Mesothelial cell of epicardium (in vitro differentiated cells): Measurements from ENCODE around the gene ADAMTSL1. TPM values are rescaled to one million over a fixed set of nuclear protein-coding genes. Genes with fewer than 3 reads are reported as not detected.

ENCODE experiments used
- DNase-seq, 2 experiments: peaks; one replicate each; pipeline ENCODE4 v3.0.0; 2021; ENCODE audit warnings: low spot score in 2 of 2; ENCODE audit not compliant: unreplicated experiment in 2 of 2
- H3K27ac Mint-ChIP-seq: 2 replicates; pipeline ENCODE4 v1.8.0; 2021; ENCODE audit warnings: mixed read lengths
- H3K27me3 Mint-ChIP-seq: 2 replicates; pipeline ENCODE4 v1.8.0; 2021; ENCODE audit warnings: low read depth, mixed read lengths
- H3K36me3 Mint-ChIP-seq: 2 replicates; pipeline ENCODE4 v1.8.0; 2021; ENCODE audit warnings: mixed read lengths
- H3K4me1 Mint-ChIP-seq: 2 replicates; pipeline ENCODE4 v1.8.0; 2021; ENCODE audit warnings: mixed read lengths
- H3K4me3 Mint-ChIP-seq: 2 replicates; pipeline ENCODE4 v1.8.0; 2021; ENCODE audit warnings: mild to moderate bottlenecking, moderate library complexity, mixed read lengths
- H3K9me3 Mint-ChIP-seq: 2 replicates; pipeline ENCODE4 v1.8.0; 2021; ENCODE audit warnings: mixed read lengths
- CTCF ChIP-seq: fragments of 200-600 bp; sonication (generic); IDR thresholded peaks from one replicate; pipeline ENCODE4 v1.5.0; 2021; ENCODE audit warnings: antibody characterized with exemption; ENCODE audit not compliant: unreplicated experiment
- total RNA-seq: library from RNA; stranded (reverse); gene quantifications from 3 replicates; pipeline ENCODE4 v1.2.1, GENCODE V29; 2021

The ADAMTSL1 gene
- total RNA-seq, 1 donor from 2014 or later, result 48.0 TPM

GRCh38 chr9:18457510-18457909 is 16.4 kb upstream of the ADAMTSL1 start:
- Mint-ChIP-seq H3K27ac (no peak overlapping the region), H3K27me3 (no peaks in the 10 kb centered on the region), H3K4me3 (no peak overlapping the region), H3K36me3 (no peaks in the 10 kb centered on the region), H3K4me1 (peaks cover 6% of the 10 kb centered on the region), H3K9me3 (no peaks in the 10 kb centered on the region)
- no peak for TF ChIP-seq CTCF
- no peak for DNase-seq

- no peak for DNase-seq
- Mint-ChIP-seq H3K27me3 (no peaks in the 10 kb centered on the region), H3K4me3 (no peak overlapping the region), H3K9me3 (no peaks in the 10 kb centered on the region), H3K4me1 (peaks cover 6% of the 10 kb centered on the region), H3K27ac (no peak overlapping the region), H3K36me3 (no peaks in the 10 kb centered on the region)
- TF ChIP-seq CTCF, result no peak
Measured at GRCh38 chr9:18459962-18460584, 13.9 kb upstream of the ADAMTSL1 start.

GRCh38 chr9:18461496-18461895 is 12.5 kb upstream of the ADAMTSL1 start:
- Mint-ChIP-seq H3K9me3 (no peaks in the 10 kb centered on the region), H3K27me3 (no peaks in the 10 kb centered on the region), H3K36me3 (no peaks in the 10 kb centered on the region), H3K4me1 (peaks cover 12% of the 10 kb centered on the region), H3K27ac (no peak overlapping the region), H3K4me3 (no peak overlapping the region)
- no peak for TF ChIP-seq CTCF
- no peak for DNase-seq

- H3K9me3 Mint-ChIP-seq, result peaks cover 2% of the 10 kb centered on the region
- H3K36me3 Mint-ChIP-seq, result no peaks in the 10 kb centered on the region
- peaks cover 11% of the 10 kb centered on the region for H3K4me1 Mint-ChIP-seq
- no peak overlapping the region for H3K4me3 Mint-ChIP-seq
- H3K27me3 Mint-ChIP-seq, result no peaks in the 10 kb centered on the region
- DNase-seq, result no peak
- no peak overlapping the region for H3K27ac Mint-ChIP-seq
- no peak for TF ChIP-seq CTCF
Measured at GRCh38 chr9:18463991-18464390, 10.0 kb upstream of the ADAMTSL1 start.

- Mint-ChIP-seq H3K9me3 (peaks cover 12% of the 10 kb centered on the region), H3K4me1 (peaks cover 11% of the 10 kb centered on the region), H3K4me3 (no peak overlapping the region), H3K27me3 (no peaks in the 10 kb centered on the region), H3K36me3 (no peaks in the 10 kb centered on the region), H3K27ac (peak overlapping the region; percentile 1)
- DNase-seq, result no peak
- no peak for TF ChIP-seq CTCF
Measured at GRCh38 chr9:18466101-18466500, 7.9 kb upstream of the ADAMTSL1 start.

- Mint-ChIP-seq H3K27ac (no peak overlapping the region), H3K4me1 (peaks cover 21% of the 10 kb centered on the region), H3K36me3 (no peaks in the 10 kb centered on the region), H3K4me3 (no peak overlapping the region), H3K9me3 (peaks cover 12% of the 10 kb centered on the region), H3K27me3 (no peaks in the 10 kb centered on the region)
- TF ChIP-seq CTCF, result no peak
- DNase-seq, result no peak
Measured at GRCh38 chr9:18467696-18468095, 6.3 kb upstream of the ADAMTSL1 start.
